NOMO-1 (cell line): ENCODE data around the gene CHRM5.
"Not testable (repeated sequence)": the region's sequence is repeated elsewhere in the genome, so short reads cannot be mapped to it uniquely, and the experiment has no call there.

Experiments
- DNase-seq, 2 experiments: peaks; one replicate each; lab custom pipeline; 2025; ENCODE audit not compliant: unreplicated experiment in 2 of 2; lab: John Stamatoyannopoulos, UW

Gene CHRM5

GRCh38 chr15:33987444-33987843 is 19.1 kb downstream of the CHRM5 start:
- no peak for DNase-seq

DNA sequence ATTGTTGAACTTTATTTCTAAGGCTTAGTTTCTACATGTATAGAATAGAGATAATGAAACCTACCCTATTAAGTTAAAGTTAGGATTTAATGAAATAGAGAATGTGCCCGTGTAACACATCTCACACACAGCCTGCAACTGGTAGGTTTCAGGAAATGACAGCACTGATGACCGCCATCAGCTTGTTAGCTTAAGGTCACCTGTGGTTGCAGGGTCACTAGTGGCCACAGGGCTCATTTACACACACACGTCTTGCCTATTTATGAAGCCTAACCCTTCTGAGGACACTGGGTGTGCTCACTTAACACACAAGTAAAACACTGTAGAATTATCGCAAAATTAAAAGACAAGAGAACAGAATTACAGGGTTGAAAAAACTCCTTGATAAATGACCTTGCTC is 20.1 kb downstream of the CHRM5 start:
- no peak for DNase-seq

- peak in 1 of 2 experiments; percentile 0 for DNase-seq
These were observed 25.8 kb downstream of the CHRM5 start for GRCh38 chr15:33994005-33994615.

DNA sequence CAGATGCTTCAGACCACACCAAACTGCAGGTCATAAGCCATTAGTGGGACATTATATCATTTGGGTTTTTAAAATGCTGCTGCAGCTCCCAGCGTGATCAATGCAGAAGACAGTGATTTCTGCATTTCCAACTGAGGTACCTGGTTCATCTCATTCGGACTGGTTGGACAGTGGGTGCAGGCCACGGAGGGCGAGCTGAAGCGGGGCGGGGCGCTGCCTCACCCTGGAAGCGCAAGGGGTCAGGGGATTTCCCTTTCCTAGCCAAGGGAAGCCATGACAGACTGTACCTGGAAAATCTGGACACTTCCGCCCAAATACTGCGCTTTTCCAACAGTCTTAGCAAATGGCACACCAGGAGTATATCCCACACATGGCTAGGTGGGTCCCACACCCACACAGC is 27.4 kb downstream of the CHRM5 start:
- DNase-seq, result not testable (repeated sequence)

- no peak for DNase-seq
These were observed 33.2 kb downstream of the CHRM5 start for GRCh38 chr15:34001536-34001935.

GRCh38 chr15:34006381-34006780 is 38.1 kb downstream of the CHRM5 start:
- no peak for DNase-seq

DNA sequence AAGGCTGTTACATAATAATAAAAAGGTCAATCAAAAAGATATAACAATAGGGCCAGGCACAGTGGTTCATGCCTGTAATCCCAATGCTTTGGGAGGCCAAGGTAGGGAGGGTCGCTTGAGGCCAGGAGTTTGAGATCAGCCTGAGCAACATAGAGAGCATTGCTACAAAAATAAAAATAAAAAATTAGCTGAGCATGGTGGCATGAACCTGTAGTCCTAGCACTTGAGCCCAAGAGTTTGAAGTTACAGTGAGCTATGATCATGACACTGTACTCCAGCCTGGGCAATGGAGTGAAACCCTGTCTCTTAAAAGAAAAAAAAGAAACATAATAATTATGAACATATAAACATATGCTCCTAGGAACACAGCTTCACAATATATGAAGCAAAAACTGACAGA is 41.4 kb downstream of the CHRM5 start:
- DNase-seq, result no peak

GRCh38 chr15:34010921-34011320 is 42.6 kb downstream of the CHRM5 start:
- no peak for DNase-seq

DNA sequence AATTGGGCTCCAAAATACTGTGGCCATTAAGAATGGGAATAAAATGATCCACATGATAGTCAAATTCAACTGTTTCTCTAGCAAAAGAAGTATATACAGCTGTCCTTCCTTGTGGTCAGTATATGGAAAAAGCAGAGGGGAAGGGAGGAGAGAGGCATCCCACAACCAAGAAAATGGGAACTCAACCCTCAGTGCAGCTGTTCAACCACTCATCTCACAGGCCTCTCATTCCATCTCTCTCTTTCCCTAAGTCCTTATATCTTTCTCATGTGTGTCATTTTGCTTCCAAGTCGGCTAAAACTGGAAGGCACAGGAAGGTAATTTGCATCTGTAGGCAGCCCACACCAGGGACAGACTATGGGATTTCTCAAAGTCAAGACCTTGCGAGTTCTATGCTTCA is 43.2 kb downstream of the CHRM5 start:
- no peak for DNase-seq

- DNase-seq, result no peak
These were observed 44.2 kb downstream of the CHRM5 start for GRCh38 chr15:34012461-34013028.

DNA sequence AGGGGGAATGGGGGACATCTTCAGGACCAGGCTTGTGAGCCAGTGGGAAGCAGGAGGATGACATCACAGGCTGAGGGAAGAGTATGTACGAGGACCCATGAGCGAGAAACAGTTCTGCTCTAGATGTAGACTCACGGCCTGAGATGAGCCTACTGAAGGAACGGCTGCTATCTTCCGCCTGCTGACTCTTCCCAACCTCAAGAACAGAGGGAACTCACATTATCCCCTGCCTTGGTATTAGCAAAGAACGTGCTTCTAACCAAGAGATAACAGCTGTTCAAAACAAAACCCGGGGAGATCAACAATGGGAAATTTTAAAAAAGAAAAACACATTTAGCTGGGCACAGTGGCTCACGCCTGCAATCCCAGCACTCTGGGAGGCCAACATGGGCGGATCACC is 45.4 kb downstream of the CHRM5 start:
- no peak for DNase-seq

DNA sequence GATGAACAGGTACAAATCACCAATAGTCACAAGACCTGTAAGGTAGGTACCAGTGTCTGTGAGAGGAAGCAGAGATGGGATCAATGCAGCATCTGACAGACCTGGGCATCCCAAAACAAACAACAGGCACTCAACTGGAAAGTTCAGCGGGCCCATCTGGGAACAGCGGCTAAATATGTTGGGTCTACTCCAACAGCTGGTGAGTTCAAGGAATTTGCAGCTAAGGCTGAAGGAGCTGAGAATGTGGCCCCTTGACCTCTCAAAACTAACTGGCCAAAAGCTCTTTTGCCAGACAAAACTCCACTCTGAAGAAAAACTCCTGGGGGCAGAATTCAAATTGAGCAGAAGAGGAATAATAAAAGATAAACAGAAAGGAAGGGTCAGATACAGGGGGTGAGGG is 46.3 kb downstream of the CHRM5 start:
- DNase-seq, result no peak

DNA sequence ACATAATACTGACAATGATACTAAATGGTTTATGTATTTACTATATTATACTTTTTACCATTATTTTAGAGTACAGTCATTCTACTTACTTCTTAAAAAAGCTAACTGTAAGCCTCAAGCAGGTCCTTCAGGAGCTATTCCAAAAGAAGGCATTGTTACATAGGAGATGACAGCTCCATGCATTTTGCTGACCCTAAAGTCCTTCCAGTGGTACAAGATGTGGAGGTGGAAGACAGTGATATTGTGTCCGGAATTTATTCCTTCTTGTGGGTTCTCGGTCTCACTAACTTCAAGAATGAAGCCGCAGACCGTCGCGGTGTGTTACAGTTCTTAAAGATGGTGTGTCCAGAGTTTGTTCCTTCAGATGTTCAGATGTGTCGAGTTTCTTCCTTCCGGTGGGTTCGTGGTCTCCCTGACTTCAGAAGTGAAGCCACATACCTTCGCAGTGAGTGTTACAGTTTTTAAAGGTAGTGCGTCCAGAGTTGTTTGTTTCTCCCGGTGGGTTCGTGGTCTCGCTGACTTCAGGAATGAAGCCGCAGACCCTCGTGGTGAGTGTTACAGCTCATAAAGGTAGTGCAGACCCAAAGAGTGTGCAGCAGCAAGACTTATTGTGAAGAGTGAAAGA is 49.8 kb downstream of the CHRM5 start:
- no peak for DNase-seq

DNA sequence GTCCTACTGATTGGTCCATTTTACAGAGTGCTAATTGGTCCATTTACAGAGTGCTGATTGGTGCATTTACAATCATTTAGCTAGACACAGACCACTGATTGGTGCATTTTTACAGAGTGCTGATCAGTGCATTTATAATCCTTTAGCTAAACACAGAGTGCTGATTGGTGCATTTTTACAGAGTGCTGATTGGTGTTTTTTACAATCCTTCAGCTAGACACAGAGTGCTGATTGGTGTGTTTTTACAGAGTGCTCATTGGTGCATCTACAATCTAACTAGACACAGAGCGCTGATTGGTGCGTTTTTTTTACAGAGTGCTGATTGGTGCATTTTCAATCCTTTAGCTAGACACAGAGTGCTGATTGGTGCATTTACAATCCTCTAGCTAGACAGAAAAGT is 50.4 kb downstream of the CHRM5 start:
- not testable (repeated sequence) for DNase-seq

- DNase-seq, result peak in 1 of 2 experiments; percentile 12
These were observed 51.2 kb downstream of the CHRM5 start for GRCh38 chr15:34019369-34019990.

- no peak for DNase-seq
These were observed 55.6 kb downstream of the CHRM5 start for GRCh38 chr15:34023907-34024306.

DNA sequence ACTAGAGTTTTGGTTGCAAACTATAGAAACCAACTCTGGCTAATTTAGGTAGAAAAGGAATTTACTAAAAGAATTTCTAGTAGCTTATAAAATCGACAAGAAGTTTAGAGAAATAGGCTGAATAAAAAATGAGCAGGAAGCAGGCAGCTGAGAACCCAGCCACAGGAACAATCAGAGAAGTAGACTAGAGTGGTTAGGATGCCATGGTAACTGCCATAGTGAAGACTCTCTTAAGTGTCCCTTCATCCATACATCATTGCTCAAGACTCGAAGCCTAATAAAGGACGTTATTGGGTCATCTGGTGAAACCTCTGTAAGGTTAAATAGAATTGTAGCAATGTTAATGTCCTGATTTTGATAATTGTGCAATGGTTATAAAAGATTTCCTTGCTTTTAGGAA is 57.0 kb downstream of the CHRM5 start:
- peak in 1 of 2 experiments; percentile 4 for DNase-seq

DNA sequence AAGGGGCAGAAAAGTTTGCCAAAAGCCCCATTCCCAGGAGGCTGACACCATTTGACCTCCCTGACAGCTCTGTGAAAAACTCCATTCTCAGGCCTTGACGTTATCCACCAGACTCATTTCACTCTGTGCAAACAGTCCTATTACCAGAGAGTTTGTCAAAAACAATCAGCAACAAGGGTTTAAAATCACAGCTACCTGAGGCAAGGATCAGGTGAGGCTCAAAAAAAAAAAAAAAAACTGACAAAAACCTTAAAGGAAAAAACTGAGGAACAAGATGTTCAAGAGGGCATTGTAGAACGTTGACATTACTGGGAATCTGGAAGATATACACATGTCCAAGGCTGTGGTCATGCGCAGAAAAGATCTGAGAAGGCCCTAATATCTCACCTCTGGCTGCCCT is 59.3 kb downstream of the CHRM5 start:
- DNase-seq, result no peak

DNA sequence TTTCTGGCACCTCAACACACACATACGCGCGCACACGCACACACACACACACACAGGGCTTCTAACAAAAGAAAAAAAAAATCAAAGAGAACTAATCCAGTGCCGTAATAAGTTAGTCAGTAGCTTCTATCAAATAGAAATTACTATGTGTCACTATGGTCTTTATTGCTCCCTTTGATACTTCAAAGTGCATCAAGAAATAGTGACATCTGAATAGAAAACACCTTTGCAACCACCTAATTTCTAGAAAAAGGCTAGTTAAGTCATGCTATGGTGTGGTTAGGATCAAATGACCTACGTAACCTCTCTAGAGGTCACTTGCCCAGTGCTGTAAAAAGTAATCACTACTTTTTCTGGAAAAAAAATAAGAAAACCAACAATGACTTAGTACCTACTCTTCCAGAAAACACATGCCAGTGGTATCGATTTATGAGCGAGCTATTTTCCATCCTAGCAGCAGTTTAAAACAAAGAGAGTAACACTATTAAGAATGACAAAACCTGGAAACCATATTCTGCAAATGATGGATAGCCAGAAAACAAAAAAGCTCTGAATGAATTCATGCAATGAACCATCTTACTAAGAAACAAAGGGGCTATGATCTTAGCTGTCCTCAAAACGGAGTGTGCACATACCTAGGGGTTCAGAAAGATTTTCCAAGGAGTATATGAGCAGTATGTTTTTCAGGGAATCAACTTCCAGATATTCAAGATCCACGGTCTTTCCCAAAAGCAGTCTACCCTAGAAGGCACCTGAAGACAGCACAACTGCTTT is 63.9 kb downstream of the CHRM5 start:
- DNase-seq, result no peak

DNA sequence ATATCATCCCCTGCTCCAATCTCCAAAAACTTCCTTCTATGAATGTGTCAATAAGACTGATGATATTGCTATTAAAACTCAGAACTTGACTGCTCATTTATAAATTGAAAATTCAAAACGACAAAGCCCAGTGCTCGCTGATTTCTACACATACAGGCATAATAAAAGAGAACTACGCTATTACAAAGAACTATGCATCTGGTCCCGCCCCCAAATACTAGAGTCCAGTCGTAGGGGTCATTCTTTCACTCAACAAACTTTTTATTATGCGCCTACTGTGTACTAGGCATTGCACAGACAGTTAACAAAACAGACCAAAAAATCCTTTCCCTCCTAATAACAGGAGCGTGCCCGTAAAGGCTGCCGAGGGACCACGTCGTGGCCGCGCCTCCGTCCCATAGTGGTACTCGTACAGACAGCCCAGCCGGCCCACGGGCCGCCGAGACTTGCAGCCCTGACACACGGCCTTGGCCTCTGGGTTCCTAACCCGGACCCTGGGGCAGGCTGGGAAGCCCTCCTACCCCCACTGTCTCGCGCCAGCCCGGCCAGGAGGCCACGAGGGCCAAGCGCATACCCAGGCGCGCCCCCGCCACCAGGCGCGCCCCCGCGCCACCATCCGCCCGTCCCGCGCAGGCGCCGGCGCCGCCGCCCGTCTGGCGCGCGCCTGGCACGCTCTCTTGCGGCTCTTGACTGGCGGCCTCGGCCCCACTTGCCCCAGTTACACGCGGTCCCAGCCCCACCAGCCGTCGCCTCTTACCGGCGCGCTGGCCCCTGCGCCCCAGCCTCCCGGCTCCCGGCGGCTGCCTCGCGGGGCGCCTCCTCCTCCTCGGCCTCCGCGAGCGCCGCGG is 70.0 kb downstream of the CHRM5 start:
- peak; percentile 50 to 80 for DNase-seq
